DOHH2 (cell line): ENCODE data around the gene SCN8A.
"Not testable (repeated sequence)": the region's sequence is repeated elsewhere in the genome, so short reads cannot be mapped to it uniquely, and the experiment has no call there.

Experiments
- CTCF ChIP-seq: fragments of 200-600 bp; sonication (generic); IDR thresholded peaks from one replicate; pipeline ENCODE4 v1.5.1; 2014; ENCODE audit warnings: antibody characterized with exemption, mild to moderate bottlenecking, low read depth, low read length; ENCODE audit not compliant: poor library complexity, severe bottlenecking
- EZH2phosphoT487 ChIP-seq: fragments of 200-600 bp; sonication (generic); IDR thresholded peaks from 2 replicates; pipeline ENCODE4 v1.6.1; 2017; ENCODE audit warnings: borderline replicate concordance, mild to moderate bottlenecking, antibody characterized with exemption, low read length, moderate library complexity, mixed read lengths

- not testable (repeated sequence) for TF ChIP-seq CTCF, EZH2phosphoT487
These were observed 207.0 kb downstream of the SCN8A start for GRCh38 chr12:51798051-51798450.
